ENCODE measurements around the gene NPIPA3.
"Not testable (repeated sequence)": the region's sequence is repeated elsewhere in the genome, so short reads cannot be mapped to it uniquely, and the experiment has no call there.

NPIPA3 gene

GRCh38 chr16:14742273-14743128, 39.3 kb downstream of the NPIPA3 start, which contains the start of gene NPIPA2:
Gene NPIPA2 (plus strand): TSS chr16:14742533. CDS start chr16:14748066, 5,533 bp downstream.
- DNase-seq (ENCODE audit: low read depth): not testable (repeated sequence)

DNA sequence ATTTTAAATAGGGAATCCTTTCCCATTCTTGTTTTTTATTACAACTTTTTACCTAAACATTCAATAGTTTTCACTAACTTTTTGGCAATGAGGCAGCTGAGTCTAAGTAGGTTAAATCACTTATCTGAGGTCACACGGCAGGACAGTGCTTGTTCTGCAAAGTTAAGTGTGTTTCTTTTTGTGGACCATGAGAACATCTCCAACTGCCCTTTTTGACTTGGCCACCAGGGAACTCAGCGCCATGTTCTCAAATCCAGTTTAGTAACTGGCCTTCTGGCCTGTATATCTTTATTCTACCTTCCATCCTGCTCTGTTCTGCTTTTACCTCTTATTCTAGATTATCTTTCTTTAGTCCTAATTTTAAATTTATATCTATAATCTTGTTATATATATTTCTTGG, 70.4 kb downstream of the NPIPA3 start:
- not testable (repeated sequence) for DNase-seq (ENCODE audit: low read depth)

- not testable (repeated sequence) for DNase-seq (ENCODE audit: low read depth)
Observed at GRCh38 chr16:14775624-14776023, 72.4 kb downstream of the NPIPA3 start.

Data from activated T-helper 9 cell treated with anti-CD3 and anti-CD28 coated beads, Interleukin-2, amount 50 U/mL, for 16 hours (primary cell).